Mucosa of stomach (tissue), 1 donor: Measurements from ENCODE around the gene ST3GAL6.

Source experiments
- H3K27me3 ChIP-seq: one replicate; pipeline ENCODE4 v1.7.0; 2013; ENCODE audit warnings: mild to moderate bottlenecking, low read length; ENCODE audit not compliant: control insufficient read depth, insufficient read depth
- H3K36me3 ChIP-seq: one replicate; pipeline ENCODE4 v1.7.0; 2013; ENCODE audit warnings: low read length; ENCODE audit not compliant: control insufficient read depth, insufficient read depth
- H3K4me1 ChIP-seq: one replicate; pipeline ENCODE4 v1.7.0; 2013; ENCODE audit warnings: mild to moderate bottlenecking, low read length; ENCODE audit not compliant: control insufficient read depth, insufficient read depth
- H3K4me3 ChIP-seq: one replicate; pipeline ENCODE4 v1.7.0; 2013; ENCODE audit warnings: low read length
- H3K9ac ChIP-seq: one replicate; pipeline ENCODE4 v1.7.0; 2013; ENCODE audit warnings: mild to moderate bottlenecking, low read length, moderate library complexity
- H3K9me3 ChIP-seq: one replicate; pipeline ENCODE4 v1.7.0; 2013; ENCODE audit warnings: mild to moderate bottlenecking, low read length, moderate library complexity; ENCODE audit not compliant: control insufficient read depth
- donor health status: Pancreatic carcinoma.

The ST3GAL6 gene

DNA sequence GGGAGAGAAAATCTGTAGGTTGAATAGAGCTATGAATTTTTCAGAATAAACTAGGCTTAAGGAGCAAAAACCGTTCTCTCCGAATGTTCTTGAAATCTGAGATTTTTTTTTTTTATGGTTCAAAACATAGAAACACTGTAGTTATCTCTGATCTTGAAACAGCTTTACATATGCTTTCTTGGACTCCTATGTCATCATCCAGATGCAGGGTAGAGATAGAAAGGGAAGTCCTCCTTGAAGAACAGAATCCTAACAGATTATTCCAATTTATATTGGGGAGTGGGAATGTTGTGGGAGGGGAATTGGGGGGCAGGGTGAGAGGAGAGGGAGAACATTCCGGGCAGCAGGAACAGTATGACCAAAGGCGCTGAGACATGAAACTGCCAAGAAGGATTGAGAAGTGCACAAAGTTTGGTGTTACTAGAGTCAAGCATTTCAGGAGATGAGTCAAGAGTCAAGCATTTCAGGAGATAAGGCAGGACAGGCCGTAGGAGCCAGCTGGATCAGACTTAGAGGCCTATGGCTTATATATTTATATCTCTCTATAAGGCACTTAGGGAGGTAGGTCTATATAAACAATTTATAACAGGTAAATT lies 21.9 kb upstream of the ST3GAL6 start:
- Histone ChIP-seq H3K9me3 (no peaks in the 10 kb centered on the region), H3K27me3 (peaks cover 23% of the 10 kb centered on the region), H3K36me3 (no peaks in the 10 kb centered on the region), H3K9ac (no peak overlapping the region), H3K4me3 (no peak overlapping the region), H3K4me1 (peaks cover 9% of the 10 kb centered on the region)

DNA sequence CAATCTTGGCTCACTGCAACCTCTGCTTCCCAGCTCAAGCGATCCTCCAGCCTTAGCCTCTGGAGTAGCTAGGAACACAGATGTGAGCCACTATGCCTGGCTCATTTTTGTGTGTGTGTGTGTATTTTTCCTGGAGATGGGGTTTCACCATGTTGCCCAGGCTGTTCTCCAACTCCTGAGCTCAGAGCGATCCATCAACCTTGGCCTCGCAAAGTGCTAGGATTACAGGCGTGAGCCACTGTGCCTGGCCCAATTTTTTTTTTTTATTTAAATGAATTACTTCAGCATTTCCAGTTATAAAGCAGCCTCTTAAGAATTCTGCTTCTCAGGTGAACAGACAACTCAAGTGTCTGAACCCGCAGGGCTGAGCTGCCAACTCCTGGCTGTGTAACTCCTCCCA lies 20.1 kb upstream of the ST3GAL6 start:
- no peak overlapping the region for H3K9ac ChIP-seq
- H3K9me3 ChIP-seq = no peaks in the 10 kb centered on the region
- no peak overlapping the region for H3K4me3 ChIP-seq
- H3K27me3 ChIP-seq = peaks cover 18% of the 10 kb centered on the region
- no peaks in the 10 kb centered on the region for H3K36me3 ChIP-seq
- H3K4me1 ChIP-seq = peaks cover 9% of the 10 kb centered on the region

DNA sequence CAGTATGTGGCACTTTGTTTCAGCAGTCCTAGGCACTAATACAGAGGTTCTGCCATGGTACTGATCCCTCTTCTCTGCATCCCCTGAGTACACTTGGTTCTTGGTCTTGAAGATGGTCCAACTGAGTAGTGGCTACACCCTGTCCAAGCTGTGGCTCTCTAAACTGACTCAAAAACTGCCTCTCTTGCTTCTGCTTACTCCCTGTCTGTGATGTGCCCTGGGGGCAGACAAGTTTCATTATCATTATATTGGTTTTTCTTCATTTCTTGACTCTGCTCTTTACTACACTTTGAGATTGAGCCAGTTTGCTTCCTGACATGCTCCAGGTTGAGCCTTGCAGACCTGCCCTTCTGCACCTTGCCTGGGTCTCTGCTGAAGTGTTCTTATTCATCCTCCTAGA lies 18.9 kb upstream of the ST3GAL6 start:
- no peak overlapping the region for H3K4me3 ChIP-seq
- peaks cover 9% of the 10 kb centered on the region for H3K4me1 ChIP-seq
- no peaks in the 10 kb centered on the region for H3K36me3 ChIP-seq
- peaks cover 16% of the 10 kb centered on the region for H3K27me3 ChIP-seq
- H3K9ac ChIP-seq = no peak overlapping the region
- H3K9me3 ChIP-seq = no peaks in the 10 kb centered on the region

DNA sequence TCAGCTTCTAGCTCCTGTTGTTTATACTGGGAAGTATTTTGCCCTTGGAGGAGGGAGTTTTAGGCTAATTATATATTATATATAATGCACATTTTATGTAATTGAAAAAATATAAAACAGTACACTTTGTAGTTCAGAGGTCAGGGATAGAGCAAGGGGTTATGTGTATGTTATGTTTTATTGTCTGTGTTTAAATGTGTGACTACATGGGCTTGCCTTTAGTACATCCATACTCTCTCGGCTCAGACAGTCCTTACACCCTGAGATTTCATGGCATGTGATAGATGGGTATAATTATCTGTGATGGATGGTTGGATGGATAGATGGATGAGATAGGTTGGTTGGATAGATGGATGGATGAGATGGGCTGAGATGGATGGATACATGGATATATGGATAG lies 17.4 kb upstream of the ST3GAL6 start:
- Histone ChIP-seq H3K4me1 (peaks cover 8% of the 10 kb centered on the region), H3K27me3 (peaks cover 12% of the 10 kb centered on the region), H3K9me3 (no peaks in the 10 kb centered on the region), H3K4me3 (no peak overlapping the region), H3K9ac (no peak overlapping the region), H3K36me3 (no peaks in the 10 kb centered on the region)

DNA sequence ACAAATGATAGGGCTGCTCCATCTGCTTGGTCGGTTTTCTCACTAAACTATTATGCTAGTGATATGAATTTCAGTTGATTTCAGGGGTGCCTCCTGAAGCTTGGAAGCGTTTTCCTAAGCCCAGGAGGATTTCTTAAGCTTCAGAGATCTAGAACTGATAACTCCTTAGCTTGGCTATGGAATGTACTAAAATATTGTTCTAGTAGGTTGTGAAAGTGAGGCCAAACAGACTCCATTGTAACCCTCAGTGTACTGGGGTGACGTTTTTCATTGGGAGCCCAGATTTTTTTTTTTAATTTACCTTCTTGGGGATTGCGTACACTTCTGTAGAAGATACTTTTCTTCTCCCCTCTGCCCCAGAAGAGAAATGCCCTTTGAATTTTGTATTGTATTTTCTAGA lies 17.0 kb upstream of the ST3GAL6 start:
- Histone ChIP-seq H3K9me3 (no peaks in the 10 kb centered on the region), H3K4me3 (no peak overlapping the region), H3K4me1 (peaks cover 5% of the 10 kb centered on the region), H3K9ac (no peak overlapping the region), H3K36me3 (no peaks in the 10 kb centered on the region), H3K27me3 (peaks cover 10% of the 10 kb centered on the region)

DNA sequence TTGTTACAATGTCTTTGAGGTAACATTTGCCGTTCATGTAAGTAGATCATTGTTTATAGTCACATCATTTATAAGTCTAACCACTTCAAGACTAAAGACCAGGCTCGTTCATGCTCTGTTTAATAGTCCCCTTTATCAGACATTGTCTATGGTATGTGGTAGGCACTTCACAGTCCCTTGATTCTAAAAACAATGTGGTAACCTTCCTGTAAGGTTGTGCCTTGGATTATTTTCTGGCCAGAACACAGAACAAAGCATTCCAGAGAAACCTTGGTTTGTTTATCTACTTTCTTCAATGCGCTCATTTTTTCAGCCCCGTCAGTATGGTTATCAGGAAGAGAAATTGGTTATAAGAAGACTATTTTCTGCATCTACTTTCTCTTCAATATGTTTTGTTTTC lies 16.3 kb upstream of the ST3GAL6 start:
- H3K4me3 ChIP-seq = no peak overlapping the region
- H3K4me1 ChIP-seq = no peaks in the 10 kb centered on the region
- no peak overlapping the region for H3K9ac ChIP-seq
- H3K9me3 ChIP-seq = no peaks in the 10 kb centered on the region
- no peaks in the 10 kb centered on the region for H3K36me3 ChIP-seq
- peaks cover 6% of the 10 kb centered on the region for H3K27me3 ChIP-seq

DNA sequence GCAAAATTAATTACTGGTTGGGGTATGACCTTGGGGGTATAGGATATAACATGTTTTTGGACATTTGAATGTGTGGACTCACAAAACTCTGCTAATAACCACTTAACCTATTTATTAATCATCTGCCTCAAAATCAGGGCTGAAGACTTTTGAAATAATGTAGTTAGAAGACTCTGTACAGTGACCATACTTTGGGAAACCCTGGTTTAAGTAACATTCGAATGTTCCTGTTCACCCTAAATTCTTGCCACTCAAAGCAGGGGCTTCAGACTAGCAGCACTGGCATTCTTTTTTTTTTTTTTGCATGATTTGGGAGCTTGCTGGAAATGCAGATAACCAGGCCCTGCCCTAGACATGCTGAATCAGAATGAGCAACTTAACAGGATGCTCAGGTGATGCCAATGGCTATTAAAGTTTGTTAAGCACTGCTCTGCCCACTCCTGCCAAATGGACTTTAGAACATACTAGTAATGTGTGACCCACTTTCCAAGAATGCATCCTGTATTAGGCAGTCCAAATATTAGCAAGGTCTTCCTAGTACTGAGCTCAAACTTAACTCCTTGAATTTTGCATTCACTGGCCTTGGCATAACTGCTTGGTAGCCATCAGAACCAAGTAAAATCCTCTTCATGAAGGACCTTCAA lies 12.7 kb upstream of the ST3GAL6 start:
- no peak overlapping the region for H3K9ac ChIP-seq
- no peaks in the 10 kb centered on the region for H3K27me3 ChIP-seq
- H3K4me3 ChIP-seq = no peak overlapping the region
- no peaks in the 10 kb centered on the region for H3K9me3 ChIP-seq
- H3K4me1 ChIP-seq = no peaks in the 10 kb centered on the region
- H3K36me3 ChIP-seq = no peaks in the 10 kb centered on the region

DNA sequence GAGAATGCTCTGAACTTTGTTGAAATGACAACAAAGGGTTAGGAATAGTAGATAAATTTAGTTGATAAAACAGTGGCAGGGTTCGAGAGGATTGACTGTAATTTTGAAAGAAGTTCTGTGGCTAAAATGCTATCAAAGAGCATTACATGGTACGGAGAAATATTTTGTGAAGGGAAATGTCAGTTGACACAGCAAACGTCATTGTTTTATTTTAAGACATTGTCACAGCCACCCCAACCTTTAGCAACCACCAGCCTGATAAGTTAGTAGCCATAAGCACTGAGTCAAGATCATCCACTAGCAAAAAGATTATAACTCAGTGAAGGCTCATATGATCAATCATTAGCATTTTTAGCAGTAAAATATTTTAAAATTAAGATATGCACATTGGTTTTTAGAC lies 8.7 kb upstream of the ST3GAL6 start:
- Histone ChIP-seq H3K9ac (no peak overlapping the region), H3K27me3 (no peaks in the 10 kb centered on the region), H3K4me3 (no peak overlapping the region), H3K9me3 (no peaks in the 10 kb centered on the region), H3K4me1 (no peaks in the 10 kb centered on the region), H3K36me3 (no peaks in the 10 kb centered on the region)

DNA sequence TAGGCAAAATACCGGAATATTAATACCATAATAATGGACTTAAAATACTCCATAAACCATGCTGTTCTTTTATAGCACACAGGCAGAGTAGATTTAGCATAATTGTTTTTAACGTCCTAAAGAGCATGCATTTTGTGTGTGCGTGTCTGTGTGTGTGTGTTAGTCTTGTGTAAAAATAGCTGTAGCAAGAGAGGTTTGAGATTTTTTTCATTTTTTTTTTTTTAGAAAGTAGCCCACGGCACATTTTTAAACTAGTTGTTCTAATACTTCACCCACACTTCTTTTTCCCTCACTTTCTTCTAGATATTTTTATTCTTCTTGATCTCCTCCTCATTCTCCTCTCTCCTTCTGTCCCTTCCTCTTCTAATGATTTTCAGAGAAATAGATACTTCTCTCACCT lies 7.5 kb upstream of the ST3GAL6 start:
- no peak overlapping the region for H3K9ac ChIP-seq
- H3K27me3 ChIP-seq = no peaks in the 10 kb centered on the region
- no peak overlapping the region for H3K4me3 ChIP-seq
- H3K4me1 ChIP-seq = no peaks in the 10 kb centered on the region
- no peaks in the 10 kb centered on the region for H3K9me3 ChIP-seq
- H3K36me3 ChIP-seq = no peaks in the 10 kb centered on the region

DNA sequence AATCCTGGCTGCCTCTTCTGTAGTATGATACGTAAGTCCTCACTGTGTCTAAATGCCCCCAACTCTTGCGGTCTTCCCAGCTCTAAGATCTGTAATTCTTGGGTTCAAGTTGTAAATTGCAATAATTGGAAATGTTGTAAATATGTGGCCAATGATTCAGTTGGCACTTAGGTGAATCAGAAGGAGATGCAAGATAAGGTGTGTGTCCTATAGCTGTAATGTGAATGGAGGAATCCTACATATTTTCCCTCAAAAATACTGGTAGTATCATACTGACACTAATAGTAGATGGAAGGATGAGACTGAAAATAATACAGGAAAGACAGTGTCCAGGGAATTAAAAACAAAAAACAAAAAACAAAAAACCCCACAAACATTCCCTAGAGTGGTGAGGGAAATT lies 3.5 kb upstream of the ST3GAL6 start:
- no peaks in the 10 kb centered on the region for H3K36me3 ChIP-seq
- H3K9me3 ChIP-seq = no peaks in the 10 kb centered on the region
- no peak overlapping the region for H3K4me3 ChIP-seq
- H3K9ac ChIP-seq = no peak overlapping the region
- H3K27me3 ChIP-seq = no peaks in the 10 kb centered on the region
- H3K4me1 ChIP-seq = no peaks in the 10 kb centered on the region

DNA sequence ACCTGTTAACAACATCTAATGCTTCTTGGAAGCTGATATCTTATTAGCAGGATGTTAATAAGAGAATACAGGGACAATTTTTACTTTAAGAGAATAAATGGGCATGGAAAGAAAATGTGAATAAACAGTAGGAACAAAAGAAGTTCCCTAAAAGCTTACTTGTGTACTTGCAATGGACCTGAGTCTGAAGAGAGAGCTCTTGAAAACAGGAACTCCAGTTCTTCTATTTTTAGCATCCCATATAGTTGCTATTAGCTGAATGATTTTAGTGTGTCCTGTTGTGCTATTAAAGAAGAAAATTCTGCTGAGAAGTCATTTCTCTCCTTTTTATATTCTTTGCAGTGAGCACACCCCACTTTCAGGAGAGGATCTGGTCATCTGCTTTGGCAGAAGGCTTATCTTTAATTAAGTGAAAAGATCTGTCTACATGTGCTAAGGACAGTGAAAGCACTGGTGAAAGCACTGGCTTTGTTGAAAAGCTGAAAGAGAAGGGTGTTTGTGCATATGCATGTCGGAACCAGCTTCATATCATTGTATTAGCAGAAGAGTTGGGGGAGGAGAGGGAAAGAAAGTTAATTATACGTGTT lies 1.4 kb upstream of the ST3GAL6 start:
- Histone ChIP-seq H3K36me3 (no peaks in the 10 kb centered on the region), H3K9me3 (no peaks in the 10 kb centered on the region), H3K9ac (no peak overlapping the region), H3K27me3 (no peaks in the 10 kb centered on the region), H3K4me1 (no peaks in the 10 kb centered on the region), H3K4me3 (no peak overlapping the region)

DNA sequence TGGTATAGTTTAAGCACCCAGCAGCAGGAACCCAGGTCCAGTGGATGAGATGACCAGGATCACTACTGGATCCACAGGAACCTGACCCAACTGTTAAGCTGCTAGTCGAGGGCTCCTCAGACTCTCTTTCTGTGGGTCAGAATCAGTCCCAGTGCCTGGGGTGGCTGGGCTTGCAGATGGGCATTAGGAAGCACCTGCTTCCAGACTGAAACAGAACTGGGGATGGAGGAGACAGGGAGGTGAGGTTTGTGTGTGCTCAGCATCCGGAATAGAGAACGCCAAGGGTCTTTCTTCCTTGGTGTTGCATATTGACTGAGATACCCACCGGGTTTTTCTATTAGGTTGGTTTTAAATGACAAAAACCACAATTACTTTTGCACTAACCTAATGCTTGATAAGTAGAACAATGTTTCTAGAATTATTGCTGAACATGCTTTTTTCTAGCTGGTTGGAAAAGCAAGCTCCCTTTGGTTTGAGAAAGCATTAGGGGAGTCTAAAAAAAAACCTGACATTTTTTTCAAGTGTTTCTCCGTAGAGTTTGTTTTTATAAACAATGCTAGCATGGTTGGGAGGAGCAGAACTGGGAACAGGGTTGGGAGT lies 779 bp downstream of the ST3GAL6 start:
- Histone ChIP-seq H3K4me3 (no peak overlapping the region), H3K36me3 (no peaks in the 10 kb centered on the region), H3K9ac (no peak overlapping the region), H3K27me3 (no peaks in the 10 kb centered on the region), H3K4me1 (no peaks in the 10 kb centered on the region), H3K9me3 (no peaks in the 10 kb centered on the region)
